GM20000 (cell line): ENCODE results near the gene CREBZF.
"Not testable (repeated sequence)": the region's sequence is repeated elsewhere in the genome, so short reads cannot be mapped to it uniquely, and the experiment has no call there.

Experiments
- DNase-seq: peaks from one replicate; pipeline ENCODE4 v3.0.0; 2012; ENCODE audit warnings: low spot score
- CTCF ChIP-seq: IDR thresholded peaks from 2 replicates; pipeline ENCODE4 v1.5.1; 2012; ENCODE audit warnings: mild to moderate bottlenecking, control low read depth; ENCODE audit errors: extremely low read depth, missing control alignments

CREBZF gene

DNA sequence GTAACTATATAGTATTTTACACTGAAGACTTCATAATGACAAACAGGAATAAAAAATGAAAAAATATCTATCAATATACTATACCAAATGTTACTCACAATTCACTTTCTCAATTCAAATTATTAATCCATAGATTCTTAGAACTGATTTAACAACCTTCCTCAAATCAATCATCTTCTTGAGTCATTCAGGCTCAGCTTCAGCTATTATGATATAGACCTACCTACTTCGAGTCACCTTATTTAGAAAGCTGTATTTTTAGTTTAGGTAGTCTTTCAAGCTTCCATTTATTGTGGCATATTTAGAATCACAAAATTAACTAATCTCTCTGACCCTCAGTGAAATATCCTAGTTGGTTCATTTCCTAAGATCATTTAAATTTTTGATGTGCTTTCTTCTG lies 8.2 kb downstream of the CREBZF start:
- DNase-seq: no peak
- no peak for TF ChIP-seq CTCF

GRCh38 chr11:85654343-85654742 lies 10.6 kb downstream of the CREBZF start:
- not testable (repeated sequence) for DNase-seq

DNA sequence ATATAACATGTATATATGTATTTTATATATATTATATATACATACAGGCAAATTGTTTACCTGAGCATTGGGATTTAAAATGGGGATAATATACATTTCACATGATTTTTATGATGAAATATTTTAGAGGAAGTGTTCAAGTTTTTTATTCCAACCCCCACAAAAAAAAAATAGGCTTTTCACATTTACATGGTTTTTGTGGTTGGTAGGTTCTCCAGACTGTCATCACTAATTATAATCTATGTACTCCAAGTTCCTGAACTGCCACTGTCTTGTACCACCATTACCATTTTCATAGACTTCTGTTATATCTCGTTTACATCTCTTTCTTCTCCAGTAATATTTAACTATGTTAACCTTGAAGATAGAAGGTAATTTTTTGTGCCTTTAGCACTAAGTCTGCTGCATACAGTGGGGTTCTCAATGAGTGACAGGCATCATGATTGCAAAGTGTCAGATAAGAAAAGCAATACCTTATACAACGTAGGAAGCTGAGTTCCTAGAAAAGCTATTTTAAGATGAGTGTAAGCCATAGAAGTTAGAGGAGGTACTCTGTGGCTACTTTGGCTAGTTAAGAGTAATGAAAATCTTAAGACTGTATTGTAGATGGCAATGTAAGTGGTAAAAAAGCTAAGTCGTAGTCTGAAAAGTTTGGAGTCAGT lies 12.0 kb downstream of the CREBZF start:
- no peak for DNase-seq
- no peak for TF ChIP-seq CTCF

GRCh38 chr11:85651118-85651517 lies 13.8 kb downstream of the CREBZF start:
- TF ChIP-seq CTCF: no peak
- no peak for DNase-seq

GRCh38 chr11:85647604-85648299 lies 17.2 kb downstream of the CREBZF start, which contains the start of gene TMEM126A:
TMEM126A (plus strand) TSS chr11:85647967; CDS start chr11:85650256, 2,289 bp downstream.
- peak; percentile 84 for DNase-seq
- no peak for TF ChIP-seq CTCF

- TF ChIP-seq CTCF: no peak
- no peak for DNase-seq
Measured at GRCh38 chr11:85647078-85647477, 17.9 kb downstream of the CREBZF start.

DNA sequence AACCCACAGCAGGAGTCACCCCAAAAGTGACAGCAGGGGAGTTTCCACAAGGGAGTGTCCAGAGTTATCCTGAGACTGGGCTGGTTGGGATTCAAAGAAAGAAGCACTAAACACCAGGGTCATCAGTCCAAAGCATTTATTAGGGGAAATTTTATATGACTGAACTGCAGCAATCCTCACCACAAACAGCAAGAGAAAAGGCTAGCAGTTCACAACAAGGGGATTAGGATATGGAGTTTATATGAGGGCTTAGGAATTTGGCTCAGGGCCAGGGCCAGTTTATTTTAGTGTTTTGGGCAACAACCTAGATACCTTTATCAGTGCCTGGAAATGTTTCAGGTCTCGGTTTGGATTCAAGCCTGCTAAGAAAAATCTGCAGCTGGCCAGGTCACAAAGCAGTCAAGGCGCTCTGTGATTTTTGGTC lies 21.7 kb downstream of the CREBZF start:
- no peak for DNase-seq
- TF ChIP-seq CTCF: no peak

DNA sequence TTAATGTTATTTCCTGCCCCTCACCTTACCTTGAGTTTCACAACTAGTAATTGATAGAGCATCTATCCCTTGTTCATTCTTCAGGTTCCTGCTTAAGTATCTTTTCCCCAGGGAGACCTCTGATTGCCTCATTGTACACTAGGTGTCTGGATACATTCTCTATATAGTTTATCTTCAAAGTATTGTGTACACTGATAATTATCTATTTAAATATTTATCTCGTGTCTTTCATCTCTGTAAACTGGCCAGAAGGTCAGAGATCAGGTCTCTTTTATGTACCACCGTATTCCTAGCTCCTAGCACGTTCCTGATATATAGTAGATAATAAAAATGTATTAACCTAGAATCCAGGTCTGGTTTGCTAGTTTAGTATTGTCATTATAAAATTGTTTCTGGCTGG lies 30.2 kb downstream of the CREBZF start:
- TF ChIP-seq CTCF: no peak
- no peak for DNase-seq
